Neural cell (in vitro differentiated cells): ENCODE data around the gene CCL24. TPM values are rescaled to one million over a fixed set of nuclear protein-coding genes. Genes with fewer than 3 reads are reported as not detected.

Experiments used
- H2AFZ ChIP-seq: fragments of 200-600, 300-800 bp; sonication (generic), shearing (Covaris generic); 2 replicates; pipeline ENCODE4 v1.6.0; 2014; ENCODE audit warnings: low read depth, mild to moderate bottlenecking, antibody characterized with exemption, low read length, moderate library complexity
- H3F3A ChIP-seq: fragments of 200-600 bp; shearing (Covaris generic); 2 replicates; pipeline ENCODE4 v1.6.1; 2016; ENCODE audit warnings: mild to moderate bottlenecking, moderate library complexity, mixed read lengths, antibody characterized with exemption, low read length; ENCODE audit not compliant: insufficient read depth, poor library complexity, severe bottlenecking
- H3K27ac ChIP-seq: fragments of 200-600, 300-800 bp; sonication (generic), shearing (Covaris generic); 2 replicates; pipeline ENCODE4 v1.5.1; 2014; ENCODE audit warnings: mild to moderate bottlenecking, low read length, moderate library complexity
- H3K27me3 ChIP-seq: fragments of 300-800, 200-600 bp; sonication (generic), shearing (Covaris generic); 2 replicates; pipeline ENCODE4 v1.6.0; 2014; ENCODE audit warnings: mild to moderate bottlenecking, low read depth, low read length, moderate library complexity; ENCODE audit not compliant: insufficient read depth
- H3K36me3 ChIP-seq: fragments of 300-800, 200-600 bp; sonication (generic), shearing (Covaris generic); 2 replicates; pipeline ENCODE4 v1.5.1; 2014; ENCODE audit warnings: mild to moderate bottlenecking, antibody characterized with exemption, low read length, moderate library complexity; ENCODE audit not compliant: insufficient read depth
- H3K4me2 ChIP-seq: fragments of 300-800, 200-600 bp; sonication (generic), shearing (Covaris generic); 2 replicates; pipeline ENCODE4 v1.6.0; 2014; ENCODE audit warnings: mild to moderate bottlenecking, low read length
- H3K4me3 ChIP-seq: fragments of 300-800, 200-600 bp; sonication (generic), shearing (Covaris generic); 2 replicates; pipeline ENCODE4 v1.5.1; 2014; ENCODE audit warnings: mild to moderate bottlenecking, low read length, moderate library complexity
- H3K79me2 ChIP-seq: fragments of 200-600 bp; shearing (Covaris generic); replicated peaks from 2 replicates; pipeline ENCODE4 v1.6.0; 2014; ENCODE audit warnings: mild to moderate bottlenecking, low read length, moderate library complexity; ENCODE audit not compliant: insufficient read depth
- H3K9ac ChIP-seq: fragments of 300-800, 200-600 bp; sonication (generic), shearing (Covaris generic); 2 replicates; pipeline ENCODE4 v1.6.1; 2016; ENCODE audit warnings: mild to moderate bottlenecking, low read length, mixed read lengths
- H3K9me2 ChIP-seq: fragments of 200-600 bp; shearing (Covaris generic); 2 replicates; pipeline ENCODE4 v1.6.1; 2016; ENCODE audit warnings: mild to moderate bottlenecking, low read length, mixed read lengths; ENCODE audit not compliant: insufficient read depth
- H3K9me3 ChIP-seq: fragments of 200-600, 300-800 bp; sonication (generic), shearing (Covaris generic); 2 replicates; pipeline ENCODE4 v1.6.1; 2016; ENCODE audit warnings: mild to moderate bottlenecking, mixed run types, low read length, moderate library complexity, mixed read lengths
- H4K20me1 ChIP-seq: fragments of 200-600 bp; shearing (Covaris generic); 2 replicates; pipeline ENCODE4 v1.6.1; 2016; ENCODE audit warnings: mild to moderate bottlenecking, mixed run types; ENCODE audit not compliant: insufficient read depth
- EP300 ChIP-seq: fragments of 450-650 bp; conservative IDR thresholded peaks from 2 replicates; pipeline ENCODE4 v1.6.1; 2014; ENCODE audit warnings: antibody characterized with exemption, mild to moderate bottlenecking, moderate library complexity; ENCODE audit not compliant: poor library complexity, severe bottlenecking
- EZH2 ChIP-seq: fragments of 200-600, 300-800 bp; shearing (Covaris generic), sonication (generic); IDR thresholded peaks from 2 replicates; pipeline ENCODE4 v1.6.1; 2014; ENCODE audit warnings: antibody characterized with exemption, low read length, borderline replicate concordance, mild to moderate bottlenecking; ENCODE audit not compliant: insufficient read depth, poor library complexity, severe bottlenecking
- MXI1 ChIP-seq: fragments of 450-650 bp; conservative IDR thresholded peaks from 2 replicates; pipeline ENCODE4 v1.6.1; 2014; ENCODE audit warnings: antibody characterized with exemption, mild to moderate bottlenecking; ENCODE audit not compliant: poor library complexity, severe bottlenecking
- POLR2AphosphoS5 ChIP-seq: IDR thresholded peaks from 2 replicates; pipeline ENCODE4 v1.6.1; 2012
- RAD21 ChIP-seq: fragments of 450-650 bp; conservative IDR thresholded peaks from 2 replicates; pipeline ENCODE4 v1.6.1; 2014; ENCODE audit warnings: antibody characterized with exemption, mild to moderate bottlenecking, moderate library complexity
- SMC3 ChIP-seq: fragments of 450-650 bp; conservative IDR thresholded peaks from 2 replicates; pipeline ENCODE4 v1.6.1; 2014; ENCODE audit warnings: antibody characterized with exemption, mild to moderate bottlenecking, moderate library complexity; ENCODE audit not compliant: poor library complexity
- TAF1 ChIP-seq: IDR thresholded peaks from 2 replicates; pipeline ENCODE4 v1.6.1; 2012; ENCODE audit warnings: low read depth
- polyA plus RNA-seq: library from polyadenylated mRNA; depleted of rRNA; stranded (reverse); fragments of >200 nt; gene quantifications from 2 replicates; pipeline ENCODE4 v1.2.3, GENCODE V29; 2014
- TF ChIP-seq, protein P1 (sequence below): IDR thresholded peaks from 2 replicates; pipeline ENCODE4 v1.6.1; 2012; ENCODE audit warnings: borderline replicate concordance
- TF ChIP-seq, protein P2 (sequence below): fragments of 450-650 bp; IDR thresholded peaks from 2 replicates; pipeline ENCODE4 v1.5.1; 2014; ENCODE audit warnings: antibody characterized with exemption, mild to moderate bottlenecking, moderate library complexity; ENCODE audit not compliant: poor library complexity, severe bottlenecking

CCL24 gene
- polyA plus RNA-seq, 1 donor from 2014 or later = not detected

DNA sequence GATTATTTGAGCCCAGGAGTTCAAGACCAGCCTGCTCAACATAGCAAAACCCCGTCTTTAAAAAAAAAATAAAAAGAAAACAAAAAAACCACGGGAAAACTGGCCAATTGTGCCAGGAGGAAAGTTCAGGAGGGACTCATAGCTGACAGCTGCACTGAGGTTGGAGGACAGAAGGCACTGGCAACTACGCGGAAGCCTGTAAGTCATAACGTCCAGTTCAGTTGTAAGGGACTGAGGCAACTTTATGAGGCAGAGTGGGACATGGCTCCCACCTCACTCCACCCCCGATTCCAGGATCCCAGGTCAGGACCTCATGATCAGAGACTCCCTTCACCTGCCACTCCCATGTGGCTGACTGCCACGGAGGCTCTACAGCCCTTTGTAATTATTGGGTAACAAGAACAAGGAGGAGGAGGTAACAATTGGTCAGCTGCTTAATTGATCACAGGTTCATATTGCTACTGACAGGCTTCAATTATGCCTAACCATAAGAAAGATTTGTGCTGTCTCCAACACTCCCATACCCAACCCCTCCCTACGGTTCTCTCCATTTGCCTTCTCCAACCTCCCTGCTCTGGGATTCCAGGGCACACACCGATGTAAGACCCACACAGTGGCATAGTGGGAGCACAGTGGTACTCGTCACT, 1.9 kb upstream of the CCL24 start:
- Histone ChIP-seq H3K4me2 (no peak overlapping the region), H3K9me2 (no peaks in the 10 kb centered on the region), H3K9me3 (no peaks in the 10 kb centered on the region), H3K27ac (no peak overlapping the region), H4K20me1 (no peaks in the 10 kb centered on the region), H3F3A (no peaks in the 10 kb centered on the region), H3K9ac (no peak overlapping the region), H3K4me3 (no peak overlapping the region), H3K36me3 (no peaks in the 10 kb centered on the region), H3K27me3 (no peaks in the 10 kb centered on the region), H2AFZ (no peak overlapping the region), H3K79me2 (no peaks in the 10 kb centered on the region)
- no peak for TF ChIP-seq SMC3
- no peak for TF ChIP-seq POLR2AphosphoS5
- no peak for TF ChIP-seq EZH2
- TF ChIP-seq, protein P1, sequence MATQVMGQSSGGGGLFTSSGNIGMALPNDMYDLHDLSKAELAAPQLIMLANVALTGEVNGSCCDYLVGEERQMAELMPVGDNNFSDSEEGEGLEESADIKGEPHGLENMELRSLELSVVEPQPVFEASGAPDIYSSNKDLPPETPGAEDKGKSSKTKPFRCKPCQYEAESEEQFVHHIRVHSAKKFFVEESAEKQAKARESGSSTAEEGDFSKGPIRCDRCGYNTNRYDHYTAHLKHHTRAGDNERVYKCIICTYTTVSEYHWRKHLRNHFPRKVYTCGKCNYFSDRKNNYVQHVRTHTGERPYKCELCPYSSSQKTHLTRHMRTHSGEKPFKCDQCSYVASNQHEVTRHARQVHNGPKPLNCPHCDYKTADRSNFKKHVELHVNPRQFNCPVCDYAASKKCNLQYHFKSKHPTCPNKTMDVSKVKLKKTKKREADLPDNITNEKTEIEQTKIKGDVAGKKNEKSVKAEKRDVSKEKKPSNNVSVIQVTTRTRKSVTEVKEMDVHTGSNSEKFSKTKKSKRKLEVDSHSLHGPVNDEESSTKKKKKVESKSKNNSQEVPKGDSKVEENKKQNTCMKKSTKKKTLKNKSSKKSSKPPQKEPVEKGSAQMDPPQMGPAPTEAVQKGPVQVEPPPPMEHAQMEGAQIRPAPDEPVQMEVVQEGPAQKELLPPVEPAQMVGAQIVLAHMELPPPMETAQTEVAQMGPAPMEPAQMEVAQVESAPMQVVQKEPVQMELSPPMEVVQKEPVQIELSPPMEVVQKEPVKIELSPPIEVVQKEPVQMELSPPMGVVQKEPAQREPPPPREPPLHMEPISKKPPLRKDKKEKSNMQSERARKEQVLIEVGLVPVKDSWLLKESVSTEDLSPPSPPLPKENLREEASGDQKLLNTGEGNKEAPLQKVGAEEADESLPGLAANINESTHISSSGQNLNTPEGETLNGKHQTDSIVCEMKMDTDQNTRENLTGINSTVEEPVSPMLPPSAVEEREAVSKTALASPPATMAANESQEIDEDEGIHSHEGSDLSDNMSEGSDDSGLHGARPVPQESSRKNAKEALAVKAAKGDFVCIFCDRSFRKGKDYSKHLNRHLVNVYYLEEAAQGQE = no peak
- TF ChIP-seq RAD21 = no peak
- no peak for TF ChIP-seq MXI1
- TF ChIP-seq, protein P2, sequence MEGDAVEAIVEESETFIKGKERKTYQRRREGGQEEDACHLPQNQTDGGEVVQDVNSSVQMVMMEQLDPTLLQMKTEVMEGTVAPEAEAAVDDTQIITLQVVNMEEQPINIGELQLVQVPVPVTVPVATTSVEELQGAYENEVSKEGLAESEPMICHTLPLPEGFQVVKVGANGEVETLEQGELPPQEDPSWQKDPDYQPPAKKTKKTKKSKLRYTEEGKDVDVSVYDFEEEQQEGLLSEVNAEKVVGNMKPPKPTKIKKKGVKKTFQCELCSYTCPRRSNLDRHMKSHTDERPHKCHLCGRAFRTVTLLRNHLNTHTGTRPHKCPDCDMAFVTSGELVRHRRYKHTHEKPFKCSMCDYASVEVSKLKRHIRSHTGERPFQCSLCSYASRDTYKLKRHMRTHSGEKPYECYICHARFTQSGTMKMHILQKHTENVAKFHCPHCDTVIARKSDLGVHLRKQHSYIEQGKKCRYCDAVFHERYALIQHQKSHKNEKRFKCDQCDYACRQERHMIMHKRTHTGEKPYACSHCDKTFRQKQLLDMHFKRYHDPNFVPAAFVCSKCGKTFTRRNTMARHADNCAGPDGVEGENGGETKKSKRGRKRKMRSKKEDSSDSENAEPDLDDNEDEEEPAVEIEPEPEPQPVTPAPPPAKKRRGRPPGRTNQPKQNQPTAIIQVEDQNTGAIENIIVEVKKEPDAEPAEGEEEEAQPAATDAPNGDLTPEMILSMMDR = no peak
- no peak for TF ChIP-seq TAF1
- no peak for TF ChIP-seq EP300

DNA sequence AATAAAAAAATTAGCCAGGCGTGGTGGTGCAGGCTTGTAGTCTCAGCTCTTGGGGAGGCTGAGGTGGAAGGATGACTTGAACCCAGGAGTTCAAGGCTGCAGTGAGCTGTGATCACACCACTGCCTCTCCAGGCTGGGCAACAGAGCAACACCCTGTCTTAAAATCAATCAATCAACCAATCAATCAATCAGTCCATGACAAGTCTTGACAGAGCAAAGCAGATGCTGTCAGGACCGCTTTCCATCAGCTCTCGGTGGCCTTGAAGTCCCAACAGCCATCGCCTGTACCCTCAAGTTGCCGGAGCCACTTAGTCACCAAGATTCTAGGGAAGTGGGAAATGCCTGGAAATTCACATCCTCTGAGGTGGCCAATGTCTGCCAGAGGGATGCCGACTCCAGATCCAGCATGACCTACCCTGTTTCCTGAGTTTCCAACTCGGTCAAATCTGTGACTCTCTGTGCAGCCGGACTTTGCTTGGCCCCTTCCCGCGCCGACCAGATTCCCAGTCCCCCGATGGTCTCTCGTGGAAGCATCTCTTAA, 871 bp upstream of the CCL24 start:
- H3K27me3 ChIP-seq = no peaks in the 10 kb centered on the region
- no peaks in the 10 kb centered on the region for H3K36me3 ChIP-seq
- no peak overlapping the region for H3K4me2 ChIP-seq
- H3K79me2 ChIP-seq = no peaks in the 10 kb centered on the region
- no peaks in the 10 kb centered on the region for H3K9me2 ChIP-seq
- H3K4me3 ChIP-seq = no peak overlapping the region
- H3F3A ChIP-seq = no peaks in the 10 kb centered on the region
- TF ChIP-seq RAD21 (no peak), EP300 (peak; percentile 17)
- H3K9me3 ChIP-seq = no peaks in the 10 kb centered on the region
- no peaks in the 10 kb centered on the region for H4K20me1 ChIP-seq
- no peak overlapping the region for H3K9ac ChIP-seq
- H3K27ac ChIP-seq = no peak overlapping the region
- no peak overlapping the region for H2AFZ ChIP-seq
